ENCODE measurements around the gene GATA3. TPM values are rescaled to one million over a fixed set of nuclear protein-coding genes. Genes with fewer than 3 reads are reported as not detected.

GATA3 gene
- total and polyA plus RNA-seq, 12 donors, result 1.1 to 3.2 (median 1.4) TPM

- peak overlapping the region in 1 of 10 donors; percentile 36 for H3K27ac ChIP-seq
- TF ChIP-seq CTCF (IDR thresholded peaks at IDR 0.05), result no peak
- ATAC-seq, result no peak
- H3K4me1 ChIP-seq, result peaks cover 0 to 54% (median 27%) of the 10 kb centered on the region in 9 donors
- no peak overlapping the region for H3K4me3 ChIP-seq
- no peaks in the 10 kb centered on the region for H3K9me3 ChIP-seq
- H3K27me3 ChIP-seq, result peaks cover 0 to 77% (median 52%) of the 10 kb centered on the region in 7 donors
- DNase-seq, result no peak
- intact Hi-C loops (cut with DNase I), result loop anchor here in 1 of 10 donors (10.0 kb wide), 1 partner anchor 311 kb away; no protein-coding TSS in a partner anchor
- WGBS, 2 donors, result 27 to 45% methylated on average over 13 of the region's 13 CpGs
- peaks cover 0 to 25% (median 0%) of the 10 kb centered on the region in 9 donors for H3K36me3 ChIP-seq
These were observed 9.4 kb downstream of the GATA3 start for GRCh38 chr10:8063935-8064334.

GRCh38 chr10:8064436-8064835 is 9.9 kb downstream of the GATA3 start:
- WGBS, 2 donors, result 49 to 52% methylated on average over 5 of the region's 5 CpGs
- H3K27me3 ChIP-seq, result peaks cover 0 to 72% (median 47%) of the 10 kb centered on the region in 7 donors
- H3K4me1 ChIP-seq, result peaks cover 0 to 49% (median 22%) of the 10 kb centered on the region in 9 donors
- intact Hi-C loops (cut with DNase I), result loop anchor here in 1 of 10 donors (10.0 kb wide), 1 partner anchor 310 kb away; no protein-coding TSS in a partner anchor
- no peaks in the 10 kb centered on the region for H3K9me3 ChIP-seq
- no peak overlapping the region for H3K4me3 ChIP-seq
- peaks cover 0 to 30% (median 0%) of the 10 kb centered on the region in 9 donors for H3K36me3 ChIP-seq
- H3K27ac ChIP-seq, result no peak overlapping the region
- DNase-seq, result no peak
- ATAC-seq, result no peak
- no peak for TF ChIP-seq CTCF (IDR thresholded peaks at IDR 0.05)

GRCh38 chr10:8065651-8066050 is 11.2 kb downstream of the GATA3 start:
- DNase-seq (no peak), ATAC-seq (peak in 6 of 8 donors; percentile 56 to 79 (median 63))
- 34 to 36% methylated on average over 2 of the region's 2 CpGs for WGBS, 2 donors
- Histone ChIP-seq H3K4me1 (peaks cover 0 to 36% (median 12%) of the 10 kb centered on the region in 9 donors), H3K27ac (no peak overlapping the region), H3K36me3 (peaks cover 0 to 42% (median 0%) of the 10 kb centered on the region in 9 donors), H3K27me3 (peaks cover 0 to 68% (median 42%) of the 10 kb centered on the region in 7 donors), H3K9me3 (no peaks in the 10 kb centered on the region), H3K4me3 (no peak overlapping the region)
- no peak for TF ChIP-seq CTCF (IDR thresholded peaks at IDR 0.05)
- intact Hi-C loops (cut with DNase I), result loop anchor here in 1 of 10 donors (10.0 kb wide), 1 partner anchor 309 kb away; no protein-coding TSS in a partner anchor

- Histone ChIP-seq H3K4me3 (no peak overlapping the region), H3K9me3 (no peaks in the 10 kb centered on the region), H3K36me3 (peaks cover 0 to 47% (median 0%) of the 10 kb centered on the region in 9 donors), H3K27me3 (peaks cover 0 to 64% (median 37%) of the 10 kb centered on the region in 7 donors), H3K4me1 (peaks cover 0 to 35% (median 12%) of the 10 kb centered on the region in 9 donors), H3K27ac (no peak overlapping the region)
- intact Hi-C loops (cut with DNase I), result loop anchor here in 1 of 10 donors (10.0 kb wide), 1 partner anchor 309 kb away; no protein-coding TSS in a partner anchor
- DNase-seq (no peak), ATAC-seq (no peak)
- no peak for TF ChIP-seq CTCF (IDR thresholded peaks at IDR 0.05)
- WGBS, 2 donors, result 69 to 72% methylated on average over 1 of the region's 1 CpG
These were observed 11.6 kb downstream of the GATA3 start for GRCh38 chr10:8066124-8066523.
